HUES64 (cell line): ENCODE measurements around the gene NXPH2.

ENCODE experiments used
- H3K27ac ChIP-seq: 2 replicates; pipeline ENCODE4 v1.7.0; 2013; ENCODE audit warnings: low read depth, low read length, inconsistent platforms
- H3K27me3 ChIP-seq: 2 replicates; pipeline ENCODE4 v1.6.1; 2013; ENCODE audit warnings: mild to moderate bottlenecking, low read length; ENCODE audit not compliant: insufficient read depth
- H3K36me3 ChIP-seq: 2 replicates; pipeline ENCODE4 v1.6.1; 2013; ENCODE audit warnings: mild to moderate bottlenecking, low read length; ENCODE audit not compliant: insufficient read depth
- H3K4me1 ChIP-seq: 2 replicates; pipeline ENCODE4 v1.6.1; 2013; ENCODE audit warnings: mild to moderate bottlenecking, low read length, moderate library complexity; ENCODE audit not compliant: insufficient read depth
- H3K4me3 ChIP-seq: 2 replicates; pipeline ENCODE4 v1.5.1; 2013; ENCODE audit warnings: mild to moderate bottlenecking, low read length, moderate library complexity
- H3K9ac ChIP-seq: 2 replicates; pipeline ENCODE4 v1.6.1; 2013; ENCODE audit warnings: mild to moderate bottlenecking, low read depth, low read length
- H3K9me3 ChIP-seq: 2 replicates; pipeline ENCODE4 v1.6.1; 2013; ENCODE audit warnings: low read depth, low read length; ENCODE audit not compliant: insufficient read depth
- WGBS: fragments of 150-250, 120-280 bp; methylation state at CpG from one replicate; pipeline ENCODE4 v1.1.7; 2013; ENCODE audit warnings: missing lambda C conversion rate; 5-methylcytosine and 5-hydroxymethylcytosine counted together

Gene NXPH2

GRCh38 chr2:138633049-138633448 lies 147.1 kb downstream of the NXPH2 start:
- Histone ChIP-seq H3K9ac (no peak overlapping the region), H3K27me3 (no peaks in the 10 kb centered on the region), H3K9me3 (peaks cover 9% of the 10 kb centered on the region), H3K4me3 (no peak overlapping the region), H3K36me3 (no peaks in the 10 kb centered on the region), H3K4me1 (no peaks in the 10 kb centered on the region), H3K27ac (no peak overlapping the region)
- WGBS, result no CpG with 5 or more reads among the region's 1 CpG

- H3K9me3 ChIP-seq, result peaks cover 9% of the 10 kb centered on the region
- H3K4me1 ChIP-seq, result no peaks in the 10 kb centered on the region
- H3K9ac ChIP-seq, result no peak overlapping the region
- no peaks in the 10 kb centered on the region for H3K36me3 ChIP-seq
- H3K27ac ChIP-seq, result no peak overlapping the region
- no peak overlapping the region for H3K4me3 ChIP-seq
- no peaks in the 10 kb centered on the region for H3K27me3 ChIP-seq
- 95% methylated on average over 2 of the region's 2 CpGs for WGBS
These were observed 148.0 kb downstream of the NXPH2 start for GRCh38 chr2:138632066-138632620.

GRCh38 chr2:138630164-138630563 lies 150.0 kb downstream of the NXPH2 start:
- 85% methylated on average over 2 of the region's 2 CpGs for WGBS
- H3K4me1 ChIP-seq, result no peaks in the 10 kb centered on the region
- H3K27ac ChIP-seq, result no peak overlapping the region
- no peaks in the 10 kb centered on the region for H3K27me3 ChIP-seq
- H3K9me3 ChIP-seq, result peaks cover 9% of the 10 kb centered on the region
- H3K36me3 ChIP-seq, result no peaks in the 10 kb centered on the region
- H3K4me3 ChIP-seq, result no peak overlapping the region
- no peak overlapping the region for H3K9ac ChIP-seq

- H3K4me1 ChIP-seq, result no peaks in the 10 kb centered on the region
- no peaks in the 10 kb centered on the region for H3K27me3 ChIP-seq
- no peak overlapping the region for H3K27ac ChIP-seq
- H3K9ac ChIP-seq, result no peak overlapping the region
- 95% methylated on average over 1 of the region's 1 CpG for WGBS
- H3K9me3 ChIP-seq, result no peaks in the 10 kb centered on the region
- no peak overlapping the region for H3K4me3 ChIP-seq
- no peaks in the 10 kb centered on the region for H3K36me3 ChIP-seq
These were observed 154.0 kb downstream of the NXPH2 start for GRCh38 chr2:138626148-138626547.

- Histone ChIP-seq H3K27ac (no peak overlapping the region), H3K9ac (no peak overlapping the region), H3K4me3 (no peak overlapping the region), H3K36me3 (no peaks in the 10 kb centered on the region), H3K27me3 (no peaks in the 10 kb centered on the region), H3K4me1 (no peaks in the 10 kb centered on the region), H3K9me3 (no peaks in the 10 kb centered on the region)
- 89% methylated on average over 3 of the region's 3 CpGs for WGBS
These were observed 157.6 kb downstream of the NXPH2 start for GRCh38 chr2:138622613-138623012.

- 77% methylated on average over 3 of the region's 3 CpGs for WGBS
- no peak overlapping the region for H3K9ac ChIP-seq
- no peaks in the 10 kb centered on the region for H3K4me1 ChIP-seq
- no peak overlapping the region for H3K4me3 ChIP-seq
- H3K27me3 ChIP-seq, result no peaks in the 10 kb centered on the region
- H3K27ac ChIP-seq, result no peak overlapping the region
- H3K36me3 ChIP-seq, result no peaks in the 10 kb centered on the region
- no peaks in the 10 kb centered on the region for H3K9me3 ChIP-seq
These were observed 159.1 kb downstream of the NXPH2 start for GRCh38 chr2:138621139-138621538.

GRCh38 chr2:138620431-138620830 lies 159.8 kb downstream of the NXPH2 start:
- 86% methylated on average over 2 of the region's 2 CpGs for WGBS
- Histone ChIP-seq H3K9ac (no peak overlapping the region), H3K27ac (no peak overlapping the region), H3K4me3 (no peak overlapping the region), H3K36me3 (no peaks in the 10 kb centered on the region), H3K27me3 (no peaks in the 10 kb centered on the region), H3K4me1 (no peaks in the 10 kb centered on the region), H3K9me3 (no peaks in the 10 kb centered on the region)
